Left lung (tissue), 10 donors: ENCODE measurements around the gene ETV6. TPM values are rescaled to one million over a fixed set of nuclear protein-coding genes. Genes with fewer than 3 reads are reported as not detected.

Experiments
- ATAC-seq: fragments of 200-7000 bp; cut with Tn5 transposase; one replicate; pipeline ENCODE4 v1.9.1; 2020; ENCODE audit warnings: moderate library complexity
- DNase-seq, 4 donors: peaks; one replicate each; pipeline ENCODE4 v3.0.0-alpha.2; 2013 to 2020
- H3K27ac ChIP-seq, 2 donors: fragments of 200-600 bp; sonication (generic) in 1 of 2; one replicate each; pipeline versions ENCODE4 v1.5.0 to v1.8.0; 2020 to 2021
- H3K27me3 ChIP-seq, 2 donors: fragments of 200-600 bp; sonication (generic) in 1 of 2; one replicate each; pipeline versions ENCODE4 v1.5.0 to v1.8.0; 2020 to 2021
- H3K36me3 ChIP-seq, 2 donors: fragments of 200-600 bp; sonication (generic) in 1 of 2; one replicate each; pipeline versions ENCODE4 v1.5.0 to v1.8.0; 2020 to 2021
- H3K4me1 ChIP-seq, 2 donors: fragments of 200-600 bp; one replicate each; pipeline ENCODE4 v1.8.0; 2021
- H3K4me3 ChIP-seq, 2 donors: fragments of 200-600 bp; sonication (generic) in 1 of 2; one replicate each; pipeline versions ENCODE4 v1.5.0 to v1.8.0; 2020 to 2021; ENCODE audit warnings: mild to moderate bottlenecking in 1 of 2
- H3K9me3 ChIP-seq, 2 donors: fragments of 200-600 bp; sonication (generic) in 1 of 2; one replicate each; pipeline versions ENCODE4 v1.5.0 to v1.8.0; 2020 to 2021
- intact Hi-C, 2 donors: fragments of 100-400 bp; cut with DNase I; formaldehyde crosslinking; loops; one replicate each; pipeline versions ENCODE4 v1.11.2 to v1.14.2; 2022
- polyA plus RNA-seq, 6 donors: library from polyadenylated mRNA; unstranded; fragments of 120-200 nt; gene quantifications; one replicate each; pipeline ENCODE4 v1.2.1, GENCODE V29; 2013; ENCODE audit not compliant: insufficient read length in 6 of 6
- total RNA-seq, 2 donors: library from RNA; stranded (reverse); fragmentation: NEBNext Ultra II Directional; extraction: Animal tissue kit (Norgen Biotek cat#: 25700); gene quantifications; one replicate each; pipeline ENCODE4 v1.2.1, GENCODE V29; 2021
- TF ChIP-seq, protein P1 (sequence below), 2 donors: fragments of 200-600 bp; sonication (generic) in 1 of 2; IDR thresholded peaks; one replicate each; pipeline versions ENCODE4 v1.5.0 to v1.8.0; 2021; ENCODE audit warnings: antibody characterized with exemption in 2 of 2
- donor health status: DM: no; HTN: yes; CAD: no.
- donor health status: DM: no; HTN: no; CAD: no.

Gene ETV6
- total and polyA plus RNA-seq, 8 donors = 16.0 to 44.7 (median 17.1) TPM

DNA sequence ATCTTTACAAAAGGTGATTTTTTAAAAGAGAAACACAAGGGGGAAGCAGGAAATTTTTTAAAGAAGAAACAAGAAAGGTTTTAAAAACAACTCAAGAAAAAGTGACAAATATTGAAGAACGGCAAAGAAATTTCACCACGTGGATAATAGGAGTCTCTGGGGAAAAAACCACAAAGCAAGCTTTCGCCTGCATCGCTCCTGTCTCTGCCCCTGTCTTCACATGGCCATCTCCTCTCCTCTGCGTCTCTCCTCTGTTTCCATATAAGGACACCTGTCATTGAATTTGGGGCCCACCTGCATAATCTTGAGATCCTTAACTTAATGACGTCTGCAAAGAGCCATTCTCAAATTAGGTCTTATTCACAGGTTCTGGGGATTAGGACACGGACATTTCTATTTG is 175.8 kb downstream of the ETV6 start:
- no peak overlapping the region for H3K27ac ChIP-seq
- H3K27me3 ChIP-seq = no peaks in the 10 kb centered on the region
- H3K9me3 ChIP-seq = no peaks in the 10 kb centered on the region
- TF ChIP-seq, protein P1, sequence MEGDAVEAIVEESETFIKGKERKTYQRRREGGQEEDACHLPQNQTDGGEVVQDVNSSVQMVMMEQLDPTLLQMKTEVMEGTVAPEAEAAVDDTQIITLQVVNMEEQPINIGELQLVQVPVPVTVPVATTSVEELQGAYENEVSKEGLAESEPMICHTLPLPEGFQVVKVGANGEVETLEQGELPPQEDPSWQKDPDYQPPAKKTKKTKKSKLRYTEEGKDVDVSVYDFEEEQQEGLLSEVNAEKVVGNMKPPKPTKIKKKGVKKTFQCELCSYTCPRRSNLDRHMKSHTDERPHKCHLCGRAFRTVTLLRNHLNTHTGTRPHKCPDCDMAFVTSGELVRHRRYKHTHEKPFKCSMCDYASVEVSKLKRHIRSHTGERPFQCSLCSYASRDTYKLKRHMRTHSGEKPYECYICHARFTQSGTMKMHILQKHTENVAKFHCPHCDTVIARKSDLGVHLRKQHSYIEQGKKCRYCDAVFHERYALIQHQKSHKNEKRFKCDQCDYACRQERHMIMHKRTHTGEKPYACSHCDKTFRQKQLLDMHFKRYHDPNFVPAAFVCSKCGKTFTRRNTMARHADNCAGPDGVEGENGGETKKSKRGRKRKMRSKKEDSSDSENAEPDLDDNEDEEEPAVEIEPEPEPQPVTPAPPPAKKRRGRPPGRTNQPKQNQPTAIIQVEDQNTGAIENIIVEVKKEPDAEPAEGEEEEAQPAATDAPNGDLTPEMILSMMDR (IDR thresholded peaks at IDR 0.05) = no peak
- intact Hi-C loops = no loop called here
- H3K4me1 ChIP-seq = peaks cover 4 to 66% of the 10 kb centered on the region in 2 donors
- ATAC-seq (no peak), DNase-seq (no peak)
- H3K4me3 ChIP-seq = no peak overlapping the region
- H3K36me3 ChIP-seq = peaks cover 0 to 11% of the 10 kb centered on the region in 2 donors

DNA sequence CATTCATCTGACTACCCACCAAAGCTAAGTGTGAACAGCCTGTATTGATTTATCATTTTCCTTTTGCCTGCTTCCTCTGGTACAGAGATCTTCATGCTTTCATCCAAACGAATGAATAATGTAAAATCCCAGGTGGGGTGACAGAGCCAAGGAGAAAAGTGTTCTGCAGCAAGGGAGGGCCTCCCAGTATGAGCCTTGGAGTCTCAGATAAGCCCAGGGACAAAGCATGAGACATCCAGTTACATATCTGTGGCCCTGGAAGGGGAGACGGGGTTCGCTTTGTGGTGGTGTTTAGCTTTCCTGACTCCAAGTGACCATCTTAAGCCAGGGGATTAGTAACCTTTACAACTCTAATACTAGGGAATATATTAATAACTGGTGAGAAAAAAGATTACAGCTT is 177.1 kb downstream of the ETV6 start:
- DNase-seq (no peak), ATAC-seq (no peak)
- Histone ChIP-seq H3K4me1 (peaks cover 4 to 74% of the 10 kb centered on the region in 2 donors), H3K27ac (peak overlapping the region in 1 of 2 donors; percentile 75), H3K27me3 (no peaks in the 10 kb centered on the region), H3K36me3 (peaks cover 0 to 11% of the 10 kb centered on the region in 2 donors), H3K4me3 (no peak overlapping the region), H3K9me3 (no peaks in the 10 kb centered on the region)
- intact Hi-C loops = no loop called here
- TF ChIP-seq, protein P1 (IDR thresholded peaks at IDR 0.05) = no peak

DNA sequence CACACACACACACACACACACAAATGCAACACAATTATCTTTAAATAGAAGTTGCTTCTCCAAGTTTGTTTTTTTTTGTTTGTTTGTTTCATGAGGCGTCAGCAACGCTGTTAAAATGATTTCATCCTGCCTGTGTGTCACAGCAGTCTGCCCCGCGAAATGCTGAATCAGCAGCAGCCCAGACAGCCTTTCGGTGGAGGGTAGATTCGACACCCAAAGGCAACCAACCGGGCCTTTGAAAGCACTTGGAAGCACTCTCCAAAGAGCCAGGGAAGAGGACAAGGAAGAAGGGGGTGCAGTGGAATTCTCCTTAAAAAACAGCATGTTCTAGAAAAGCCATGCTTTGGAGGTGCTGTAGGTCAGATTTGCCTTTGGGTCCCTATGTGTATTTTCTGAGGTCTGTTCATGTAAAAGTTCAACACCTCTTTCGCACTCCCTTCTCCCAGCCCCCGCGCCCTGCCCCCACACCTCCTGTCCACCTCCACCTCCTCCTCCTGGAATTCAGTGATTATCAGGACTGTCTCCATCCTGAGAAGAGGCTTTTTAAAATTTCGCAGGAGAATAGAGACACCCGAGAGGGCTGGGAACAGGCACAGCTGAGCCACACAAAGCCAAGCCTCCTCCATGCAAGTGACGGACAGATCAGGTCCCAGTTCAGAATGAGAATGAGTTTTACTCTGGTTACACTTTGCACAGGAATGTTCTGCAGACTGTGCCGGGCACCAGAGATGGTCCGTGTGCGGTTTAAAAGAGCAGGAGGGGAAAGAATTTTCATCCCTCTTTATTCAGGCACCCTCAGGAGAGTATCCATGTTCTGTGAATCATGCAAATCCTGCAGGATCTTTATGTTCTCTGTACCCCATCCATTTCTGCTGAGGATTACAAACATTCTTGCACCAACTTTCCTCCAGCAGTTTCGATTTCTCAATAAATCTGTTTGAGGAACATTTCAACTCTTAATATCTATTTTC is 177.9 kb downstream of the ETV6 start:
- Histone ChIP-seq H3K36me3 (peaks cover 0 to 11% of the 10 kb centered on the region in 2 donors), H3K27ac (peak overlapping the region; percentile 0 to 75), H3K4me1 (peaks cover 1 to 73% of the 10 kb centered on the region in 2 donors), H3K27me3 (no peaks in the 10 kb centered on the region), H3K9me3 (no peaks in the 10 kb centered on the region), H3K4me3 (no peak overlapping the region)
- peak; percentile 50 for ATAC-seq
- TF ChIP-seq, protein P1 (IDR thresholded peaks at IDR 0.05) = no peak
- intact Hi-C loops = no loop called here
- peak in 2 of 4 donors; percentile 34 to 72 for DNase-seq

DNA sequence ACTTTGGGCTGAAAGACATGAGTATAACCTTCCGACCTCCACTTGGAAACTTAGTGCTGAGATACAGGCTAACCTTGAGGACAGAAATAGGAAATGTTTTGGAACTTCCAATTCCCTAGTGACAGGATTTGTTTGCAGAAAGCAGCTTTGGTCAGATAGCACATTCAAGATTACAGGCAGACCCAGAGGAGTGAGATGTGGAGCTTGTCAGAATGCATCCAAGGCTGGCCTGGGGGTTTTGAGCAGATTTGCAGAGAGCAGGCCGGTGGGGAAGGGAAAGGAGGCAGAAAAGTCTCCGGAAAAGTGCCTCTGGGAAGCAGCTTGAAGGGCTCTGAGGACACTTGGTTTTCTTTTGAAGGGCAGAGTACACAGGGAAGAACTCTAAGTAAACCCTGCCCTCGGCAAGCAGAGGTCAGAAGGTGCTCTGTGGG is 180.3 kb downstream of the ETV6 start:
- peak overlapping the region; percentile 27 to 69 for H3K27ac ChIP-seq
- peak; percentile 34 for ATAC-seq

More for the DNA sequence above, 180.3 kb downstream of the ETV6 start:
- TF ChIP-seq, protein P1 (IDR thresholded peaks at IDR 0.05) = no peak
- intact Hi-C loops = no loop called here
- peaks cover 0 to 11% of the 10 kb centered on the region in 2 donors for H3K36me3 ChIP-seq
- H3K4me3 ChIP-seq = no peak overlapping the region
- no peak for DNase-seq
- H3K4me1 ChIP-seq = peaks cover 0 to 84% of the 10 kb centered on the region in 2 donors
- no peaks in the 10 kb centered on the region for H3K27me3 ChIP-seq
- H3K9me3 ChIP-seq = no peaks in the 10 kb centered on the region
